ENCODE results near the gene IL1RAPL2. TPM values are rescaled to one million over a fixed set of nuclear protein-coding genes. Genes with fewer than 3 reads are reported as not detected.
"Not testable (repeated sequence)": the region's sequence is repeated elsewhere in the genome, so short reads cannot be mapped to it uniquely, and the experiment has no call there.

Gene IL1RAPL2
- total RNA-seq, 1 experiment from 2014 or later, result not detected

GRCh38 chrX:104670051-104670450 lies 104.1 kb downstream of the IL1RAPL2 start:
- intact Hi-C loops (cut with micrococcal nuclease; ENCODE audit: unreplicated experiment) (no loop called here), in situ Hi-C loops (cut with HindIII; ENCODE audit: low pct_unique_long_range_greater_than_20kb, low sequenced_read_pairs) (no loop called here)
- TF ChIP-seq SIN3A (IDR thresholded peaks at IDR 0.05; ENCODE audit: borderline replicate concordance, insufficient read depth, low read depth, low read length), result no peak
- TF ChIP-seq, protein P1, sequence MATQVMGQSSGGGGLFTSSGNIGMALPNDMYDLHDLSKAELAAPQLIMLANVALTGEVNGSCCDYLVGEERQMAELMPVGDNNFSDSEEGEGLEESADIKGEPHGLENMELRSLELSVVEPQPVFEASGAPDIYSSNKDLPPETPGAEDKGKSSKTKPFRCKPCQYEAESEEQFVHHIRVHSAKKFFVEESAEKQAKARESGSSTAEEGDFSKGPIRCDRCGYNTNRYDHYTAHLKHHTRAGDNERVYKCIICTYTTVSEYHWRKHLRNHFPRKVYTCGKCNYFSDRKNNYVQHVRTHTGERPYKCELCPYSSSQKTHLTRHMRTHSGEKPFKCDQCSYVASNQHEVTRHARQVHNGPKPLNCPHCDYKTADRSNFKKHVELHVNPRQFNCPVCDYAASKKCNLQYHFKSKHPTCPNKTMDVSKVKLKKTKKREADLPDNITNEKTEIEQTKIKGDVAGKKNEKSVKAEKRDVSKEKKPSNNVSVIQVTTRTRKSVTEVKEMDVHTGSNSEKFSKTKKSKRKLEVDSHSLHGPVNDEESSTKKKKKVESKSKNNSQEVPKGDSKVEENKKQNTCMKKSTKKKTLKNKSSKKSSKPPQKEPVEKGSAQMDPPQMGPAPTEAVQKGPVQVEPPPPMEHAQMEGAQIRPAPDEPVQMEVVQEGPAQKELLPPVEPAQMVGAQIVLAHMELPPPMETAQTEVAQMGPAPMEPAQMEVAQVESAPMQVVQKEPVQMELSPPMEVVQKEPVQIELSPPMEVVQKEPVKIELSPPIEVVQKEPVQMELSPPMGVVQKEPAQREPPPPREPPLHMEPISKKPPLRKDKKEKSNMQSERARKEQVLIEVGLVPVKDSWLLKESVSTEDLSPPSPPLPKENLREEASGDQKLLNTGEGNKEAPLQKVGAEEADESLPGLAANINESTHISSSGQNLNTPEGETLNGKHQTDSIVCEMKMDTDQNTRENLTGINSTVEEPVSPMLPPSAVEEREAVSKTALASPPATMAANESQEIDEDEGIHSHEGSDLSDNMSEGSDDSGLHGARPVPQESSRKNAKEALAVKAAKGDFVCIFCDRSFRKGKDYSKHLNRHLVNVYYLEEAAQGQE (IDR thresholded peaks at IDR 0.05; ENCODE audit: insufficient read depth in 1 of 2, low read depth in 2 of 2, low read length in 1 of 2), result no peak
- no peak for TF ChIP-seq CTCF (IDR thresholded peaks at IDR 0.05)
- TF ChIP-seq TCF7L2 (IDR thresholded peaks at IDR 0.05; ENCODE audit: low read depth, low read length), result no peak
- TF ChIP-seq POLR2AphosphoS5 (IDR thresholded peaks at IDR 0.05; ENCODE audit: low read depth, low read length), result no peak
- no peaks in the 10 kb centered on the region for H3K9me3 ChIP-seq (ENCODE audit: control insufficient read depth, insufficient read depth, low read depth, low read length)
- no peak for DNase-seq (ENCODE audit: low read depth, low spot score)
- CTCF ChIA-PET, result no interaction called here
- H3K27me3 ChIP-seq (ENCODE audit: control insufficient read depth, insufficient read depth, low read length), result no peaks in the 10 kb centered on the region
- BruUV-seq (replicated peaks), result no TSS peak
- H3K36me3 ChIP-seq (ENCODE audit: control insufficient read depth, insufficient read depth, low read length), result no peaks in the 10 kb centered on the region
- H3K27ac ChIP-seq (ENCODE audit: low read length), result no peak overlapping the region
- H3K4me1 ChIP-seq (ENCODE audit: control insufficient read depth, insufficient read depth, low read length), result no peaks in the 10 kb centered on the region
- ATAC-seq, result no peak
- no peak overlapping the region for H3K4me3 ChIP-seq (ENCODE audit: low read depth in 2 of 2, low read length in 2 of 2)
- POLR2A ChIA-PET, result no interaction called here

GRCh38 chrX:104677517-104677916 lies 111.5 kb downstream of the IL1RAPL2 start:
- ATAC-seq; H3K4me3 ChIP-seq (ENCODE audit: low read depth in 2 of 2, low read length in 2 of 2); H3K36me3 ChIP-seq (ENCODE audit: control insufficient read depth, insufficient read depth, low read length); H3K27ac ChIP-seq (ENCODE audit: low read length); in situ Hi-C loops (cut with HindIII; ENCODE audit: low pct_unique_long_range_greater_than_20kb, low sequenced_read_pairs); CTCF ChIA-PET; BruUV-seq (replicated peaks); intact Hi-C loops (cut with micrococcal nuclease; ENCODE audit: unreplicated experiment); POLR2A ChIA-PET; DNase-seq (ENCODE audit: low read depth, low spot score); H3K9me3 ChIP-seq (ENCODE audit: control insufficient read depth, insufficient read depth, low read depth, low read length); H3K4me1 ChIP-seq (ENCODE audit: control insufficient read depth, insufficient read depth, low read length); H3K27me3 ChIP-seq (ENCODE audit: control insufficient read depth, insufficient read depth, low read length): not testable (repeated sequence)

DNA sequence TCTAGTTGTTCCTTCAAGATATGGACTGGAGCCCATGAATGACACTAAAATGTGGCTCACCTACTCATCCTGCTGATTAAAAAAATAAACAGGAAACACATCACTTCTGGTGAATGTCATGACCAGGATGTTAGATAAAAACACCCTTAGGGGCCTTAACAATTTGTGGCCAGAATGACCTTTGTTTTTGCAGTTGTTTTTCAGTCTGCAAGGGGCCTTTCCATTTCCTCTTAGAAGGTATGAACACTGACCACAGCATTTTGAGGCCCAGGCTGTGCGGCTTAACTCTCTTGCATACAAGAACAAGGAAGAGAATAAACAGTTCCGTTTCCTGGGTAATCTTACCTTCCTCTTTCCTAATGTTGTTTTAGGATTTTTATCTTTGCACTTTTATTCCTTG lies 113.2 kb downstream of the IL1RAPL2 start:
- CTCF ChIA-PET, result no interaction called here
- intact Hi-C loops (cut with micrococcal nuclease; ENCODE audit: unreplicated experiment), result no loop called here
- Histone ChIP-seq H3K4me1 (ENCODE audit: control insufficient read depth, insufficient read depth, low read length) (no peaks in the 10 kb centered on the region), H3K27ac (ENCODE audit: low read length) (no peak overlapping the region), H3K9me3 (ENCODE audit: control insufficient read depth, insufficient read depth, low read depth, low read length) (no peaks in the 10 kb centered on the region), H3K27me3 (ENCODE audit: control insufficient read depth, insufficient read depth, low read length) (no peaks in the 10 kb centered on the region), H3K36me3 (ENCODE audit: control insufficient read depth, insufficient read depth, low read length) (no peaks in the 10 kb centered on the region), H3K4me3 (ENCODE audit: low read depth in 2 of 2, low read length in 2 of 2) (no peak overlapping the region)
- ATAC-seq (no peak), DNase-seq (ENCODE audit: low read depth, low spot score) (no peak)
- BruUV-seq (replicated peaks), result no TSS peak
- POLR2A ChIA-PET, result no interaction called here
- in situ Hi-C loops (cut with HindIII; ENCODE audit: low pct_unique_long_range_greater_than_20kb, low sequenced_read_pairs), result no loop called here
- TF ChIP-seq, protein P1 (IDR thresholded peaks at IDR 0.05; ENCODE audit: insufficient read depth in 1 of 2, low read depth in 2 of 2, low read length in 1 of 2), result no peak
- TF ChIP-seq TCF7L2 (IDR thresholded peaks at IDR 0.05; ENCODE audit: low read depth, low read length) (no peak), POLR2AphosphoS5 (IDR thresholded peaks at IDR 0.05; ENCODE audit: low read depth, low read length) (no peak), SIN3A (IDR thresholded peaks at IDR 0.05; ENCODE audit: borderline replicate concordance, insufficient read depth, low read depth, low read length) (no peak), CTCF (IDR thresholded peaks at IDR 0.05) (no peak)
